ENCODE measurements around the gene TMC6. TPM values are rescaled to one million over a fixed set of nuclear protein-coding genes. Genes with fewer than 3 reads are reported as not detected.

Gene TMC6
- total RNA-seq, 2 experiments from 2014 or later: 124 to 258 TPM

DNA sequence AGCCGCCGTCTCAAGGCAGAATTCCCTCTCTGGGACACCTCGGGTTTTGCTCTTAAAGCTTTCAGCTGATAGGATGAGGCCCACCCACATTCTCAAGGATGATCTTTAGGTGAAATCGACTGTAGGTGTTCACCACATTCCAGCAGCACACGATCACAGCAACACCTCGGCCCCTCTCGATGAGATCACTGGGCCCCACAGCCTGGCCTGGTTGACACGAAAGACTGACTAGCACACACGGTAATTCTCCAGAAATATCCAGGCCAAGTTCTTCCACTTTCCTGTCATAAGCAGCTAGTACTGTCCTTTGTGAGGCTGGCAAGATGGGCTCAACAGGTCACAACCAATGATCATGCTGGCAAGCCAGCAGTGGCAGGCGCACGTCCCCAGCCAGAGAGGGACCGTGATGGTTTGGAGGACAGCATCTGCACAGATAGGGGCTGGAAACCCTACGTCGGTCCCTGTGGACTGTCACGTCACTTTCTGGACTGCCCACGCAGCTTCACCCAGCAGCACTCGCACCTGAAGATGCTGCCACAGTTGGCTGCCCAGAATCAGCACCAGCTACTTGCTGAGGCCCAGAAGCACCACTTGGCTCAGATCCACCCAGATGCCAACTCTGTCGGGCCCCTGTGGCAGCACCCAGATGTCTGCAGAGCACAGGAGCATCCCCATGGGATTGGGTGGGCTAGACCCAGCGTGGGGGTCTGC is 17.4 kb downstream of the TMC6 start:
- Histone ChIP-seq H3K9me2 (ENCODE audit: insufficient read depth, low read length) (no peaks in the 10 kb centered on the region), H3K4me2 (ENCODE audit: low read length) (no peak overlapping the region), H2AFZ (ENCODE audit: low read length) (no peak overlapping the region), H3K4me3 (ENCODE audit: low read depth, low read length, poor library complexity, severe bottlenecking) (no peak overlapping the region), H3K4me1 (ENCODE audit: insufficient read depth, low read length, poor library complexity, severe bottlenecking) (no peaks in the 10 kb centered on the region), H3K79me2 (ENCODE audit: insufficient read depth, low read depth, low read length) (no peaks in the 10 kb centered on the region), H3K36me3 (ENCODE audit: insufficient read depth, low read length) (peaks cover 43% of the 10 kb centered on the region; the same call in 1 of the 2 replicates), H4K20me1 (ENCODE audit: insufficient read depth, low read length) (no peaks in the 10 kb centered on the region), H3K9me3 (ENCODE audit: low read length) (no peaks in the 10 kb centered on the region), H3K27ac (ENCODE audit: low read depth, low read length, poor library complexity, severe bottlenecking) (no peak overlapping the region)
- POLR2A ChIA-PET: no interaction called here
- DNase-seq (ENCODE audit: low spot score): no peak
- CTCF ChIA-PET (ENCODE audit: unreplicated experiment): no interaction called here
- intact Hi-C loops (cut with micrococcal nuclease; ENCODE audit: unreplicated experiment): no loop called here
- TF ChIP-seq, protein P1, sequence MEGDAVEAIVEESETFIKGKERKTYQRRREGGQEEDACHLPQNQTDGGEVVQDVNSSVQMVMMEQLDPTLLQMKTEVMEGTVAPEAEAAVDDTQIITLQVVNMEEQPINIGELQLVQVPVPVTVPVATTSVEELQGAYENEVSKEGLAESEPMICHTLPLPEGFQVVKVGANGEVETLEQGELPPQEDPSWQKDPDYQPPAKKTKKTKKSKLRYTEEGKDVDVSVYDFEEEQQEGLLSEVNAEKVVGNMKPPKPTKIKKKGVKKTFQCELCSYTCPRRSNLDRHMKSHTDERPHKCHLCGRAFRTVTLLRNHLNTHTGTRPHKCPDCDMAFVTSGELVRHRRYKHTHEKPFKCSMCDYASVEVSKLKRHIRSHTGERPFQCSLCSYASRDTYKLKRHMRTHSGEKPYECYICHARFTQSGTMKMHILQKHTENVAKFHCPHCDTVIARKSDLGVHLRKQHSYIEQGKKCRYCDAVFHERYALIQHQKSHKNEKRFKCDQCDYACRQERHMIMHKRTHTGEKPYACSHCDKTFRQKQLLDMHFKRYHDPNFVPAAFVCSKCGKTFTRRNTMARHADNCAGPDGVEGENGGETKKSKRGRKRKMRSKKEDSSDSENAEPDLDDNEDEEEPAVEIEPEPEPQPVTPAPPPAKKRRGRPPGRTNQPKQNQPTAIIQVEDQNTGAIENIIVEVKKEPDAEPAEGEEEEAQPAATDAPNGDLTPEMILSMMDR (conservative IDR thresholded peaks at IDR 0.05; ENCODE audit: low read length): no peak
- no peak for TF ChIP-seq EZH2phosphoT487 (IDR thresholded peaks at IDR 0.05; ENCODE audit: borderline replicate concordance, low read depth, low read length)
- BruUV-seq (replicated peaks): no TSS peak

- H3K36me3 ChIP-seq (ENCODE audit: insufficient read depth, low read length): peaks cover 43% of the 10 kb centered on the region; the same call in 1 of the 2 replicates
Observed at GRCh38 chr17:78110363-78111015, 18.1 kb downstream of the TMC6 start.

More at GRCh38 chr17:78110363-78111015, 18.1 kb downstream of the TMC6 start:
- Histone ChIP-seq H2AFZ (ENCODE audit: low read length) (no peak overlapping the region), H4K20me1 (ENCODE audit: insufficient read depth, low read length) (no peaks in the 10 kb centered on the region), H3K4me2 (ENCODE audit: low read length) (no peak overlapping the region), H3K27ac (ENCODE audit: low read depth, low read length, poor library complexity, severe bottlenecking) (no peak overlapping the region), H3K4me3 (ENCODE audit: low read depth, low read length, poor library complexity, severe bottlenecking) (no peak overlapping the region), H3K9me3 (ENCODE audit: low read length) (no peaks in the 10 kb centered on the region), H3K9me2 (ENCODE audit: insufficient read depth, low read length) (no peaks in the 10 kb centered on the region), H3K79me2 (ENCODE audit: insufficient read depth, low read depth, low read length) (no peaks in the 10 kb centered on the region), H3K4me1 (ENCODE audit: insufficient read depth, low read length, poor library complexity, severe bottlenecking) (no peaks in the 10 kb centered on the region)
- no peak for DNase-seq (ENCODE audit: low spot score)
- no TSS peak for BruUV-seq (replicated peaks)
- POLR2A ChIA-PET: interaction anchor here (0.6 kb wide), 1 partner anchor 82 kb away, joined by 3 read pairs; no protein-coding TSS in a partner anchor
- TF ChIP-seq, protein P1 (conservative IDR thresholded peaks at IDR 0.05; ENCODE audit: low read length): no peak
- no peak for TF ChIP-seq EZH2phosphoT487 (IDR thresholded peaks at IDR 0.05; ENCODE audit: borderline replicate concordance, low read depth, low read length)
- intact Hi-C loops (cut with micrococcal nuclease; ENCODE audit: unreplicated experiment): no loop called here
- CTCF ChIA-PET (ENCODE audit: unreplicated experiment): no interaction called here

All from OCI-LY7 (cell line).